K562 (cell line): Measurements from ENCODE around the gene GGA3. TPM values are rescaled to one million over a fixed set of nuclear protein-coding genes. Genes with fewer than 3 reads are reported as not detected.
A peak's percentile ranks its signal among the peaks of the same experiment; 100 is the strongest.

Experiments
- ATF1 ChIP-seq, 2 experiments: fragments of 450-650 bp in 1 of 2; IDR thresholded peaks; 2 replicates each; pipeline ENCODE4 v1.6.1; 2016; ENCODE audit warnings: missing compliant biosample characterization in 1 of 2, missing genetic modification characterization in 1 of 2
- CREB1 ChIP-seq, 2 experiments: sonication (generic) in 1 of 2; formaldehyde crosslinking in 1 of 2; IDR thresholded peaks; 2 replicates each; pipeline versions ENCODE4 v1.6.1 to v1.8.0; 2012 to 2022; ENCODE audit warnings: inconsistent platforms in 1 of 2, mild to moderate bottlenecking in 1 of 2, missing genetic modification reagents in 1 of 2, moderate library complexity in 1 of 2
- CXXC5 ChIP-seq: fragments of 250-450 bp; sonication (Bioruptor Pico); IDR thresholded peaks from 2 replicates; pipeline ENCODE4 v1.8.0; 2022; ENCODE audit warnings: inconsistent platforms, mild to moderate bottlenecking, moderate library complexity
- E2F1 ChIP-seq: sonication (generic); formaldehyde crosslinking; IDR thresholded peaks from 2 replicates; pipeline ENCODE4 v1.8.1; 2023; ENCODE audit warnings: mild to moderate bottlenecking, missing genetic modification reagents, moderate library complexity
- GATA2 ChIP-seq: sonication (generic); formaldehyde crosslinking; IDR thresholded peaks from 2 replicates; pipeline ENCODE4 v1.4.0; 2020; ENCODE audit warnings: mild to moderate bottlenecking, missing genetic modification reagents
- MNT ChIP-seq, 2 experiments: fragments of 450-650 bp; conservative IDR thresholded peaks; 2 replicates each; pipeline ENCODE4 v1.6.1; 2017; ENCODE audit warnings: mild to moderate bottlenecking in 2 of 2, moderate library complexity in 2 of 2
- MTA3 ChIP-seq: fragments of 450-650 bp; formaldehyde crosslinking; IDR thresholded peaks from 2 replicates; pipeline ENCODE4 v1.6.1; 2017; ENCODE audit warnings: mild to moderate bottlenecking, borderline replicate concordance
- RCOR1 ChIP-seq, 2 experiments: IDR thresholded peaks; 2 replicates each; pipeline ENCODE4 v1.6.1; 2012; ENCODE audit warnings: low read depth in 2 of 2, low read length in 2 of 2, borderline replicate concordance in 1 of 2, improper control_type of control experiment in 1 of 2
- SMC3 ChIP-seq: conservative IDR thresholded peaks from 2 replicates; pipeline ENCODE4 v1.6.1; 2011; ENCODE audit warnings: low read depth, low read length, improper control_type of control experiment; ENCODE audit not compliant: insufficient read depth
- SREBF1 ChIP-seq: fragments of 150-350 bp; IDR thresholded peaks from 2 replicates; pipeline ENCODE4 v1.6.1; 2014; ENCODE audit warnings: antibody characterized with exemption, low read depth, low read length, borderline replicate concordance
- SRF ChIP-seq, 2 experiments: fragments of 250-450, 450-650 bp in 1 of 2; sonication (Bioruptor Pico) in 1 of 2; sonication (generic) in 1 of 2; formaldehyde crosslinking; IDR thresholded peaks; 2 replicates each; pipeline versions ENCODE4 v1.5.0 to v1.5.1; 2020 to 2022; ENCODE audit warnings: mild to moderate bottlenecking in 1 of 2, missing genetic modification reagents in 1 of 2
- TOE1 ChIP-seq, 2 experiments: fragments of 450-650 bp in 1 of 2; sonication (generic) in 1 of 2; formaldehyde crosslinking in 1 of 2; IDR thresholded peaks; 2 replicates each; pipeline versions ENCODE4 v1.7.1 to v1.8.0; 2016 to 2022; ENCODE audit warnings: borderline replicate concordance in 2 of 2, mild to moderate bottlenecking in 2 of 2, antibody characterized with exemption in 1 of 2, inconsistent platforms in 1 of 2, low read depth in 1 of 2, missing genetic modification reagents in 1 of 2, moderate library complexity in 1 of 2
- ZBED1 ChIP-seq: IDR thresholded peaks from 2 replicates; pipeline ENCODE4 v1.6.1; 2014
- ZBTB7A ChIP-seq: IDR thresholded peaks from 2 replicates; pipeline ENCODE4 v1.6.1; 2011; ENCODE audit warnings: low read depth, mild to moderate bottlenecking, low read length, moderate library complexity, borderline replicate concordance; ENCODE audit not compliant: control insufficient read depth
- ZNF212 ChIP-seq: fragments of 450-650 bp; formaldehyde crosslinking; IDR thresholded peaks from 2 replicates; pipeline ENCODE4 v1.4.0; 2020; ENCODE audit warnings: mild to moderate bottlenecking
- ZNF592 ChIP-seq: fragments of 450-650 bp; IDR thresholded peaks from 2 replicates; pipeline ENCODE4 v1.6.1; 2017; ENCODE audit warnings: antibody characterized with exemption, mild to moderate bottlenecking
- polyA plus RNA-seq, 8 experiments: library from polyadenylated mRNA; depleted of rRNA in 4 of 8; stranded (reverse) in 5 of 8; unstranded in 3 of 8; fragments of >200 nt; fragmentation: Nextera tagmentation in 2 of 8; fragmentation: Illumina TruSeq in 1 of 8; extraction: Ambion mirVana in 2 of 8; extraction: Trizol in 1 of 8; gene quantifications; 2 replicates each; pipeline versions ENCODE4 v1.2.1 to v1.2.3, GENCODE V29; 2011 to 2014; ENCODE audit warnings: inconsistent platforms in 1 of 8, missing spikeins in 1 of 8
- total RNA-seq, 7 experiments: library from RNA; depleted of rRNA in 6 of 7; stranded (reverse); fragments of >200 nt in 6 of 7; fragmentation: Illumina TruSeq in 2 of 7; extraction: Trizol in 2 of 7; gene quantifications; 2 replicates each; pipeline versions ENCODE4 v1.2.1 to v1.2.3, GENCODE V29; 2011 to 2021; ENCODE audit warnings: low replicate concordance in 1 of 7

Gene GGA3
- total and polyA plus RNA-seq, 9 of the 15 experiments (the other 6 are each of a cell fraction or from before 2014, with no cell fraction given): 5.7 to 64.9 (median 25.4) TPM

- TF ChIP-seq E2F1 (CRISPR knock-in tag): no peak
- TF ChIP-seq SMC3: 0 out of 2 replicates have a peak, but pooled peaks have one; percentile 12
- TF ChIP-seq ATF1 (CRISPR knock-in tag; IDR thresholded peaks at IDR 0.05): no peak
- TF ChIP-seq ATF1 (tag; IDR thresholded peaks at IDR 0.05): peak; percentile 50
- peak; percentile 32; the same call in 1 of the 2 replicates for TF ChIP-seq ZBTB7A
- 0 out of 2 replicates have a peak, but pooled peaks have one; percentile 29 for TF ChIP-seq ZNF592
- TF ChIP-seq ZBED1: no peak
- no peak for TF ChIP-seq ZNF212 (CRISPR knock-in tag)
- peak in 1 of 2 experiments; percentile 72; a peak in 1 of 4 replicates for TF ChIP-seq SRF (CRISPR knock-in tag; IDR thresholded peaks at IDR 0.05)
- peak; percentile 93 for TF ChIP-seq GATA2 (CRISPR knock-in tag)
- peak; percentile 18; the same call in 1 of the 2 replicates for TF ChIP-seq TOE1 (IDR thresholded peaks at IDR 0.05; ENCODE audit: borderline replicate concordance)
- TF ChIP-seq TOE1 (CRISPR knock-in tag; IDR thresholded peaks at IDR 0.05; ENCODE audit: borderline replicate concordance, low read depth): no peak
- peak in 1 of 2 experiments; percentile 34; a peak in 2 of 4 replicates for TF ChIP-seq MNT (conservative IDR thresholded peaks at IDR 0.05)
- no peak for TF ChIP-seq CREB1 (IDR thresholded peaks at IDR 0.05)
- TF ChIP-seq CREB1 (CRISPR knock-in tag; IDR thresholded peaks at IDR 0.05): 0 out of 2 replicates have a peak, but pooled peaks have one; percentile 17
- TF ChIP-seq SREBF1: no peak
- peak in 1 of 2 experiments; percentile 46; a peak in 1 of 4 replicates for TF ChIP-seq RCOR1 (IDR thresholded peaks at IDR 0.05; ENCODE audit: borderline replicate concordance in 1 of 2, low read depth in 2 of 2, low read length in 2 of 2)
- TF ChIP-seq MTA3: peak; percentile 54; the same call in 1 of the 2 replicates
- TF ChIP-seq CXXC5 (CRISPR knock-in tag): peak; percentile 49
Measured at GRCh38 chr17:75267411-75268232, 6.2 kb upstream of the GGA3 start (continued).
